GM12891 (cell line): ENCODE measurements around the gene IL1RAPL1.

Source experiments
- PAX5 ChIP-seq: IDR thresholded peaks from 2 replicates; pipeline ENCODE4 v1.6.1; 2011; ENCODE audit warnings: low read length, moderate library complexity, mild to moderate bottlenecking; ENCODE audit not compliant: insufficient read depth, severe bottlenecking
- POLR2A ChIP-seq: IDR thresholded peaks from 2 replicates; pipeline ENCODE4 v1.6.1; 2011; ENCODE audit warnings: low read depth, low read length, control low read depth
- POLR2AphosphoS5 ChIP-seq: IDR thresholded peaks from 2 replicates; pipeline ENCODE4 v1.6.1; 2011; ENCODE audit warnings: low read depth, low read length, control low read depth
- POU2F2 ChIP-seq: IDR thresholded peaks from 2 replicates; pipeline ENCODE4 v1.6.1; 2011; ENCODE audit warnings: low read depth, mild to moderate bottlenecking, control low read depth, low read length, moderate library complexity
- SPI1 ChIP-seq: IDR thresholded peaks from 2 replicates; pipeline ENCODE4 v1.6.1; 2011; ENCODE audit warnings: low read depth, low read length, control low read depth
- TAF1 ChIP-seq: IDR thresholded peaks from 2 replicates; pipeline ENCODE4 v1.6.1; 2011; ENCODE audit warnings: low read depth, low read length, control low read depth

- TF ChIP-seq POLR2A (no peak), POLR2AphosphoS5 (no peak), TAF1 (no peak), PAX5 (no peak), SPI1 (no peak), POU2F2 (no peak)
These were observed 712.4 kb downstream of the IL1RAPL1 start for GRCh38 chrX:29299684-29300083.
